Osteoblast (primary cell): Measurements from ENCODE around the gene UBXN10. TPM values are rescaled to one million over a fixed set of nuclear protein-coding genes. Genes with fewer than 3 reads are reported as not detected.
A peak's percentile ranks its signal among the peaks of the same experiment; 100 is the strongest.

Experiments
- DNase-seq: peaks from one replicate; pipeline ENCODE4 v3.0.0; 2011; ENCODE audit warnings: low spot score, mixed read lengths; ENCODE audit not compliant: insufficient read length; ENCODE audit errors: missing footprints
- H2AFZ ChIP-seq: 2 replicates; pipeline ENCODE4 v1.6.0; 2011; ENCODE audit warnings: mild to moderate bottlenecking, low read length
- H3K27ac ChIP-seq: 2 replicates; pipeline ENCODE4 v1.5.1; 2011; ENCODE audit warnings: mild to moderate bottlenecking, low read depth, low read length, moderate library complexity
- H3K27me3 ChIP-seq: 2 replicates; pipeline ENCODE4 v1.6.0; 2012; ENCODE audit warnings: mild to moderate bottlenecking, control low read depth, inconsistent platforms, low read length, moderate library complexity; ENCODE audit not compliant: insufficient read depth
- H3K36me3 ChIP-seq: 2 replicates; pipeline ENCODE4 v1.5.1; 2011; ENCODE audit warnings: mild to moderate bottlenecking, low read length, control low read depth, moderate library complexity; ENCODE audit not compliant: insufficient read depth
- H3K4me1 ChIP-seq: 2 replicates; pipeline ENCODE4 v1.5.1; 2011; ENCODE audit warnings: mild to moderate bottlenecking, low read length, control low read depth, moderate library complexity; ENCODE audit not compliant: insufficient read depth
- H3K4me2 ChIP-seq: 2 replicates; pipeline ENCODE4 v1.6.0; 2011; ENCODE audit warnings: mild to moderate bottlenecking, low read length; ENCODE audit not compliant: insufficient read depth
- H3K4me3 ChIP-seq: fragments of 200-600 bp; sonication (generic); 3 replicates; pipeline ENCODE4 v1.5.1; 2012; ENCODE audit warnings: mild to moderate bottlenecking, low read length, inconsistent platforms; ENCODE audit not compliant: insufficient read depth
- H3K79me2 ChIP-seq: 2 replicates; pipeline ENCODE4 v1.6.0; 2012; ENCODE audit warnings: mild to moderate bottlenecking, low read length, control low read depth, inconsistent platforms; ENCODE audit not compliant: insufficient read depth
- H3K9me3 ChIP-seq: 2 replicates; pipeline ENCODE4 v1.5.1; 2011; ENCODE audit warnings: low read depth, low read length, control low read depth
- H4K20me1 ChIP-seq: 2 replicates; pipeline ENCODE4 v1.6.0; 2012; ENCODE audit warnings: mild to moderate bottlenecking, low read length, control low read depth; ENCODE audit not compliant: insufficient read depth
- total RNA-seq: library from RNA; depleted of rRNA; stranded (reverse); fragments of >200 nt; gene quantifications from 2 replicates; pipeline ENCODE4 v1.2.3, GENCODE V29; 2012
- TF ChIP-seq, protein P1 (sequence below): IDR thresholded peaks from 2 replicates; pipeline ENCODE4 v1.5.1; 2011; ENCODE audit warnings: mild to moderate bottlenecking, low read depth, low read length, moderate library complexity; ENCODE audit errors: extremely low read depth

The UBXN10 gene
- total RNA-seq, 1 donor: under 0.01 TPM

DNA sequence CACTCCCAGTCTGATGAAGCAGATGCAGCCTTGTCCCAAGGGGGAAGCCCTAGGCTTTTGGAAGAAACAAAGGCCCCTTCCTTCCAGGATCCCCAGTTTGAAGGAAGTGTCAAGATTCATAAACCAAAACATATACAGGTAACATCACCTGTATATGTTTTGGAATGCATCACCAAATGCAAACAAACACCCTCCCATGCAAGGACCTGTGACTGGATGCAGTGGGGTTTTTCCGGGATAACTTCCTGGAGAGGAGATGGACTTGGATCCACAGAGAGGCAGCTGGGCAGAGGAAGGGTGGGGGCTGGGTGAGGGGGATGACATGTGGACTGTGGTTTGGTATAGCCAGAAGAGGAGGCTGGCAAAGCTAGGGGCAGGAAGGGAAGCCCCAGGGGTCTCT, 48.3 kb upstream of the UBXN10 start:
- H3K4me2 ChIP-seq: no peak overlapping the region
- no peaks in the 10 kb centered on the region for H3K36me3 ChIP-seq
- H2AFZ ChIP-seq: no peak overlapping the region
- H3K4me3 ChIP-seq: no peak overlapping the region
- no peak overlapping the region for H3K27ac ChIP-seq
- no peaks in the 10 kb centered on the region for H3K27me3 ChIP-seq
- H3K4me1 ChIP-seq: no peaks in the 10 kb centered on the region
- no peaks in the 10 kb centered on the region for H3K79me2 ChIP-seq
- TF ChIP-seq, protein P1, sequence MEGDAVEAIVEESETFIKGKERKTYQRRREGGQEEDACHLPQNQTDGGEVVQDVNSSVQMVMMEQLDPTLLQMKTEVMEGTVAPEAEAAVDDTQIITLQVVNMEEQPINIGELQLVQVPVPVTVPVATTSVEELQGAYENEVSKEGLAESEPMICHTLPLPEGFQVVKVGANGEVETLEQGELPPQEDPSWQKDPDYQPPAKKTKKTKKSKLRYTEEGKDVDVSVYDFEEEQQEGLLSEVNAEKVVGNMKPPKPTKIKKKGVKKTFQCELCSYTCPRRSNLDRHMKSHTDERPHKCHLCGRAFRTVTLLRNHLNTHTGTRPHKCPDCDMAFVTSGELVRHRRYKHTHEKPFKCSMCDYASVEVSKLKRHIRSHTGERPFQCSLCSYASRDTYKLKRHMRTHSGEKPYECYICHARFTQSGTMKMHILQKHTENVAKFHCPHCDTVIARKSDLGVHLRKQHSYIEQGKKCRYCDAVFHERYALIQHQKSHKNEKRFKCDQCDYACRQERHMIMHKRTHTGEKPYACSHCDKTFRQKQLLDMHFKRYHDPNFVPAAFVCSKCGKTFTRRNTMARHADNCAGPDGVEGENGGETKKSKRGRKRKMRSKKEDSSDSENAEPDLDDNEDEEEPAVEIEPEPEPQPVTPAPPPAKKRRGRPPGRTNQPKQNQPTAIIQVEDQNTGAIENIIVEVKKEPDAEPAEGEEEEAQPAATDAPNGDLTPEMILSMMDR: no peak
- no peaks in the 10 kb centered on the region for H3K9me3 ChIP-seq
- H4K20me1 ChIP-seq: no peaks in the 10 kb centered on the region
- DNase-seq: no peak

DNA sequence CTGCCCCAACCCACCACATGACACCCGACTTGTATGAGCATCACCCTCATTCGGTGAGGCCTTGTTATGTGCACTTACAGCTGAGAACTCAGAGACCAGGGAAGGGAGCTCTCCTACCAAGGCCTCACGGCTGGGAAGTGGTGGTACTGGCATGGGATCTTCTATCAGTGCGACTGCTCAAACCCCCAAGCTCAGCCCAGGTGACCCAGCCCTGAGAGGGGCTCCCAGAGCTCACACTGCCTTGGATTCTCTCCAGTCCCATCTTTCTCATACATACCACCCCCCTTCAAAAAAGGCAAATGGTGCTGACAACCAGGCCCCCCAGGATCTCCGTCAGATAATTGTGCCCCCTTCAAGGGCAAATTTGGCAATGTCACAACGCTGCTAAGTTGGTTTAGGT, 47.5 kb upstream of the UBXN10 start:
- Histone ChIP-seq H2AFZ (no peak overlapping the region), H3K36me3 (no peaks in the 10 kb centered on the region), H3K79me2 (no peaks in the 10 kb centered on the region), H3K4me3 (no peak overlapping the region), H3K9me3 (no peaks in the 10 kb centered on the region), H3K27ac (no peak overlapping the region), H4K20me1 (no peaks in the 10 kb centered on the region), H3K27me3 (no peaks in the 10 kb centered on the region), H3K4me1 (no peaks in the 10 kb centered on the region), H3K4me2 (no peak overlapping the region)
- DNase-seq: no peak
- TF ChIP-seq, protein P1: no peak

DNA sequence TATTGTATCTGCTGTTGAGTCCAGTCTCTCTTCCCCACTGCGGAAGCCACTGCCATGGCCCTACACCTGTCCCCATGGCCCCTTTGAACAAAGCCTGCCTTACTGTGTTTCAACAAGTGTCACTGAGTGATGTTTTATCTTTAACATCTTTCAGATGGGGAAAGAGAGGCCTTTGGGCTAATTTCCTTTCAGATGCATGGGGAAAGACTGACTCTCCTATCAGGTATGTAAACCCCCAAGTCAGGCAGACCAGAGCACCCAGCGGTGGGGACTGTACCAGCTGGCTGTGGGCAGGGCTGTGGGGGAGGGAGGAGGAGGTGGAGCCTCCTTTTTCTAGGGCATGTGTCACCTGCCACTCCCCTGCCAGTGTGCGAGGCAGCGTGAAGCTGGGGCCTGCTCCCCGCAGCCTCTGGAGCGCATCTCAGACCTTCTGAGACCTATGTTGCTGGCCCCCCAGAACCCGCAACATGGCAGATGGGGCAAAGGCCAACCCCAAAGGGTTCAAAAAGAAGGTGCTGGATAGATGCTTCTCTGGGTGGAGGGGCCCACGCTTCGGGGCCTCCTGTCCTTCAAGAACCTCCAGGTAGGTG, 46.8 kb upstream of the UBXN10 start, which contains the start of gene PLA2G2F:
Gene PLA2G2F, plus strand, starts transcription at position 363 of the 590 bp plus-strand sequence. Its CDS starts 105 bp downstream, at position 468.
- Histone ChIP-seq H3K27me3 (peaks cover 5% of the 10 kb centered on the region), H2AFZ (no peak within 1 kb of the TSS), H3K4me1 (no peaks in the 10 kb centered on the region), H3K79me2 (no peaks in the 10 kb centered on the region), H3K36me3 (no peaks in the 10 kb centered on the region), H4K20me1 (no peaks in the 10 kb centered on the region), H3K27ac (no peak within 1 kb of the TSS), H3K4me3 (no peak within 1 kb of the TSS), H3K9me3 (no peaks in the 10 kb centered on the region), H3K4me2 (no peak within 1 kb of the TSS)
- peak; percentile 83 for DNase-seq
- TF ChIP-seq, protein P1: no peak

DNA sequence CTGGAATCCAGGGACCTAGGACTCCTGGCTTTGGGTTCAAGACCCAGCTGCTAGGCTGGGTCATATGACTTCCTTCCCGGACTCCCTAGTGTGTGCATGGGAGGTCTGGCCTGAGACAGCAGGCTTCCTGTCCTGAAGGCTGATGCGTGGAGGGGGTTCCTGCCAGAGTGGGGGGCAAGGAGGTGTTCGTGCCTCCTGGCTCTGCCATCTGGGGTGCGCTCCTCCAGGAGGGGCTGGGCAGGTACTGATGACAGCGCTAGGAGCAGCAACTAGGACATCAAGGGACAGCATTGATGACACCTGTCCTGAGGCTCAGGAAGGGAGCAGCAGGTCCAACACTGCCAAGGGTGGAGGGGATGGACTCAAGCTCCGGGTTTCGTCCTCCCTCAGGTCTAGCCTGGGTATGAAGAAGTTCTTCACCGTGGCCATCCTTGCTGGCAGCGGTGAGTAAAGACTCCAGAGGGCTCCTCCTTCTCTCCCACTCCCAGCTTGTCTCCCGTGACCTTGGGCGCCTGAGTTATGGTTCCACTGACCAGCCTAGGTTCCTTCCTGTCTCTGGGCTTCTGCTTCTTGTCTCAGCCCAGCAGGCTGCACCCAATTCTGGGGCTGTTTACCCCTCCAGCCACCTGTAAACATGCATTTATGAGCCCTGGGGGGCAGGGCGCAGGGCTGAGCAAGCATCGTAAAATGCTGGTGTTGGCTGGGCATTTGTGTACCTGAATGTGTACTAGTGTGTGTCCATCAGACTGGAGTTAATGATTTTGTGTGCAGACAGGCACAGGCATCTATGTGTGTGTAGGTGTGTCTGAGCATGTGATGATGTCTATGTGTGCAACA, 45.9 kb upstream of the UBXN10 start:
- TF ChIP-seq, protein P1: no peak
- H3K4me1 ChIP-seq: no peaks in the 10 kb centered on the region

More for the DNA sequence above, 45.9 kb upstream of the UBXN10 start:
- no peaks in the 10 kb centered on the region for H3K9me3 ChIP-seq
- H3K4me3 ChIP-seq: no peak overlapping the region
- no peak overlapping the region for H2AFZ ChIP-seq
- no peak overlapping the region for H3K4me2 ChIP-seq
- H3K27ac ChIP-seq: no peak overlapping the region
- no peaks in the 10 kb centered on the region for H4K20me1 ChIP-seq
- no peaks in the 10 kb centered on the region for H3K36me3 ChIP-seq
- H3K79me2 ChIP-seq: no peaks in the 10 kb centered on the region
- H3K27me3 ChIP-seq: peaks cover 5% of the 10 kb centered on the region
- peak; percentile 45 for DNase-seq
